ENCODE results near the gene SLC46A2. TPM values are rescaled to one million over a fixed set of nuclear protein-coding genes. Genes with fewer than 3 reads are reported as not detected.
A peak's percentile ranks its signal among the peaks of the same experiment; 100 is the strongest.

The SLC46A2 gene
- total RNA-seq, 1 donor from 2014 or later: not detected

- Mint-ChIP-seq H3K4me1 (ENCODE audit: low read depth) (peaks cover 17% of the 10 kb centered on the region), H3K9me3 (ENCODE audit: low read depth) (no peaks in the 10 kb centered on the region), H3K27ac (ENCODE audit: unreplicated experiment) (no peak overlapping the region), H3K4me3 (ENCODE audit: unreplicated experiment) (no peak overlapping the region), H3K36me3 (ENCODE audit: low read depth) (peaks cover 7% of the 10 kb centered on the region), H3K27me3 (ENCODE audit: low read depth) (no peaks in the 10 kb centered on the region)
- no peak for DNase-seq (ENCODE audit: low spot score)
- TF ChIP-seq CTCF (IDR thresholded peaks at IDR 0.05): no peak
Measured at GRCh38 chr9:112846528-112847488, 43.9 kb downstream of the SLC46A2 start.

- no peak for DNase-seq (ENCODE audit: low spot score)
- no peaks in the 10 kb centered on the region for H3K27me3 Mint-ChIP-seq (ENCODE audit: low read depth)
- peaks cover 17% of the 10 kb centered on the region for H3K4me1 Mint-ChIP-seq (ENCODE audit: low read depth)
- H3K4me3 Mint-ChIP-seq (ENCODE audit: unreplicated experiment): no peak overlapping the region
- no peak overlapping the region for H3K27ac Mint-ChIP-seq (ENCODE audit: unreplicated experiment)
- peak; percentile 99 for TF ChIP-seq CTCF (IDR thresholded peaks at IDR 0.05)
- H3K9me3 Mint-ChIP-seq (ENCODE audit: low read depth): no peaks in the 10 kb centered on the region
- peaks cover 5% of the 10 kb centered on the region for H3K36me3 Mint-ChIP-seq (ENCODE audit: low read depth)
Measured at GRCh38 chr9:112844771-112845542, 45.7 kb downstream of the SLC46A2 start.

GRCh38 chr9:112842555-112842954 lies 48.1 kb downstream of the SLC46A2 start:
- no peak for TF ChIP-seq CTCF (IDR thresholded peaks at IDR 0.05)
- Mint-ChIP-seq H3K4me1 (ENCODE audit: low read depth) (peaks cover 17% of the 10 kb centered on the region), H3K4me3 (ENCODE audit: unreplicated experiment) (no peak overlapping the region), H3K36me3 (ENCODE audit: low read depth) (peaks cover 23% of the 10 kb centered on the region), H3K9me3 (ENCODE audit: low read depth) (no peaks in the 10 kb centered on the region), H3K27ac (ENCODE audit: unreplicated experiment) (no peak overlapping the region), H3K27me3 (ENCODE audit: low read depth) (no peaks in the 10 kb centered on the region)
- DNase-seq (ENCODE audit: low spot score): no peak

- no peak for TF ChIP-seq CTCF (IDR thresholded peaks at IDR 0.05)
- Mint-ChIP-seq H3K36me3 (ENCODE audit: low read depth) (peaks cover 29% of the 10 kb centered on the region), H3K27me3 (ENCODE audit: low read depth) (no peaks in the 10 kb centered on the region), H3K4me1 (ENCODE audit: low read depth) (peaks cover 9% of the 10 kb centered on the region), H3K4me3 (ENCODE audit: unreplicated experiment) (no peak overlapping the region), H3K9me3 (ENCODE audit: low read depth) (no peaks in the 10 kb centered on the region), H3K27ac (ENCODE audit: unreplicated experiment) (no peak overlapping the region)
- DNase-seq (ENCODE audit: low spot score): no peak
Measured at GRCh38 chr9:112841261-112841660, 49.4 kb downstream of the SLC46A2 start.

- TF ChIP-seq CTCF (IDR thresholded peaks at IDR 0.05): no peak
- H3K27ac Mint-ChIP-seq (ENCODE audit: unreplicated experiment): no peak overlapping the region
- H3K27me3 Mint-ChIP-seq (ENCODE audit: low read depth): no peaks in the 10 kb centered on the region
- no peaks in the 10 kb centered on the region for H3K9me3 Mint-ChIP-seq (ENCODE audit: low read depth)
- H3K36me3 Mint-ChIP-seq (ENCODE audit: low read depth): peaks cover 34% of the 10 kb centered on the region
- no peak for DNase-seq (ENCODE audit: low spot score)
- no peak overlapping the region for H3K4me3 Mint-ChIP-seq (ENCODE audit: unreplicated experiment)
- H3K4me1 Mint-ChIP-seq (ENCODE audit: low read depth): peaks cover under 1% of the 10 kb centered on the region
Measured at GRCh38 chr9:112839331-112839730, 51.3 kb downstream of the SLC46A2 start.

Measured in chondrocyte (in vitro differentiated cells).